ENCODE measurements around the gene TM9SF3.
"Not testable (repeated sequence)": the region's sequence is repeated elsewhere in the genome, so short reads cannot be mapped to it uniquely, and the experiment has no call there.

Gene TM9SF3

DNA sequence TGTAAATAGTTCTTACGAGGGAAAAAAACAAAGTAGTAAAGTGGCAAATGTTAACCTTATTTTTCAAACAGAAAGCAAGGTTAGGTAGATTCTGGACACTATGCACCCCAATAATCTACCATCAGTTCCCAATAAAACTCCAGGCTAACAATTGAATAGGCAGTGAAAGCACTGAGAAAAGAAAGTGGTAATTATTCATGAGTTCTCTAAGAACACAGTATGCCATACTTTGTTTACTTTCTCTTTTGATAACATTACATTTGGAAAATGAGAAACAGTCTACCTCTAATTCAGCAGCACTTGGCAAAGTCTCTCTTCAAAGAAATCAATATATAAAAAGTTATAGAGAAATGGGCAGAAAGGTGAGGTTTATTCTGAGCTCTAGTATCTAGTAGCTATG is 18.4 kb downstream of the TM9SF3 start:
- Histone ChIP-seq H3K36me3 (peaks cover 70 to 98% (median 90%) of the 10 kb centered on the region in 11 experiments), H3K4me3 (no peak overlapping the region), H3K9ac (no peak overlapping the region)

DNA sequence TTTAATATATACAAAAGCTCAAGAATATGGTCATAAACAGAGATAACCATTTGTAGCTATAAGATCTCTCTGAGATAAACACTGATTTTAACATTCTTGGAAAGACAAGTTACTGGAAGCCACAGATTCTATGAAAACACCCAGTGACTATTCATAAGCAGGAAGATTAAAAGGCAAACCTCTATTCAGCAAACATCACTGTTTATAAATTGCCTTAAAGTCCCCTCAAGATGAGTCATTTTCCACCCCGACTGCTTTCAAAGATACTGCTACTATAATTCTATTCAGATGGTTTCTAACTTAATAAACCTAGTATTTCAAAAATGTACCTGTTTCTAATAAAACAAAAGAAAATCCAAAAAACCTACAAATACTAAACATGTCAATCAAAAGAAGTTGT is 21.0 kb downstream of the TM9SF3 start:
- H4K20me1 ChIP-seq: peaks cover 62 to 100% (median 99%) of the 10 kb centered on the region in 11 experiments
- no peak overlapping the region for H3K4me2 ChIP-seq
- H3K36me3 ChIP-seq: peaks cover 75 to 98% (median 90%) of the 10 kb centered on the region in 11 experiments
- no peak overlapping the region for H3K4me3 ChIP-seq
- H3K27ac ChIP-seq: no peak overlapping the region
- H3K27me3 ChIP-seq: no peaks in the 10 kb centered on the region
- no peak overlapping the region for H3K9ac ChIP-seq
- 0 out of 20 replicates have a peak, but pooled peaks cover 0 to 7% (median 0%) of the 10 kb centered on the region in 10 experiments for H3K4me1 ChIP-seq
- no peaks in the 10 kb centered on the region for H3K9me3 ChIP-seq (replicated peaks in 1 of 11)
- TF ChIP-seq Cebpa-rat (IDR thresholded peaks at IDR 0.05): no peak

More for the DNA sequence above, 18.4 kb downstream of the TM9SF3 start:
- Histone ChIP-seq H3K4me2 (no peak overlapping the region), H3K9me3 (replicated peaks in 1 of 11) (no peaks in the 10 kb centered on the region), H3K27ac (no peak overlapping the region), H4K20me1 (peaks cover 72 to 100% (median 99%) of the 10 kb centered on the region in 11 experiments), H3K4me1 (0 out of 20 replicates have a peak, but pooled peaks cover 0 to 7% (median 0%) of the 10 kb centered on the region in 10 experiments), H3K27me3 (no peaks in the 10 kb centered on the region)
- TF ChIP-seq Cebpa-rat (IDR thresholded peaks at IDR 0.05): no peak

DNA sequence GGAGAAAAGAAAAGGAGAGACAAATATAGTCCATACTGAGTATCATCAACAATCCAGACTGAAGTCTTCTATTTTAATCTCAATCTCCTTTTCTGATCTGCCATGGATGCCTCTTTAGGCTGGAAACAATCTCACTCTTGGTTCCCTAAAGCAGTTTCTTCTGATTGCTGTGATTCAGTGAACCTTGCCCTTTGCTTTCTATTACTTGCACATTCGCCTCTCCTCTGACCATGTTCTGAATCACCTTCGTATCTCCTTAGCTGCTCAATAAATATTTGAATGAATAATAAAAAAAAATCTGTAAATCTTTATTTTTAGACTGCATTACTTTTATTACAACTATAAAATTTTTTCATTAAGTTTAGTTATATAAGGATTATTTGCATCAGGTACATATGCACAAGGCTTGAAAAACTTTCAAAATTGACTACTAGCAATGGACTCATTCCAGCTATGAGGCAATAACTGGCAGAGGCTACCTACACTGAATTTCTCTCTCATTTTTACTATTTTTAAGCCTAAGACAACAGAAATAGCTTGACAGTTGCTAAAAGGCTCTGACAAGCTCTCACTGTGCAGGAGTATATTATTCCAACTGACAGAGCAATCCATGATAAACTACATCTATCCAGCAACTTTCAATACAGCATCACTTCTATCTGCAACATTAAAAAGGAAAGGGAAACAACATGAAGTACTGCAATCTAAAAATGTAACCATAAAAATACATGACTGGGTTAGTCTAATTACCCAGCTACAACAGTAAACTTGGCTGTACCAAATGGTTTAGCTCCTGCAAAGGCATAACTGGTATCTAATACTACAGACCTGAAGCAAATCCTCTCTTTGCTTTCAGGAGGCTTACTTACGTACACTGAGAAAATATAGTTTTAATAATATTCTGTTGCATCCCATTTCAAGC is 25.6 kb downstream of the TM9SF3 start:
- Histone ChIP-seq H3K4me2 (no peak overlapping the region), H3K36me3 (peaks cover 81 to 98% (median 88%) of the 10 kb centered on the region in 11 experiments), H3K4me1 (no peaks in the 10 kb centered on the region), H3K9ac (no peak overlapping the region), H3K4me3 (no peak overlapping the region), H4K20me1 (peaks cover 45 to 99% (median 82%) of the 10 kb centered on the region in 11 experiments), H3K9me3 (replicated peaks in 1 of 11) (no peaks in the 10 kb centered on the region), H3K27ac (no peak overlapping the region), H3K27me3 (no peaks in the 10 kb centered on the region)
- TF ChIP-seq Cebpa-rat (IDR thresholded peaks at IDR 0.05): no peak

DNA sequence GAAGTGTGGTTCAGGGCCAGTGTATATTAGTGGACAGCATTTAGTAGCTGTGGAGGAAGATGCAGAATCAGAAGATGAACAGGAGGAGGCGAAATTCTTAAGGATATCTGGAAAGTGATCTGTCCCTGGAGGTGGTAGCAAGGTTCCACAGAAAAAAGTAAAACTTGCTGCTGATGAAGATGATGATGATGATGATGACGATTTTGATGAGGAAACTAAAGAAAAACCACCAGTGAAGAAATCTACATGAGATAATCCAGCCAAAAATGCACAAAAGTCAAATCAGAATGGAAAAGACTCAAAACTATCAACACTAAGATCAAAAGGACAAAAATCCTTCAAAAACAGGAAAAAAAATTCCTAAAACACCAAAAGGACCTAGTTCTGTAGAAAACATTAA is 26.3 kb downstream of the TM9SF3 start:
- Histone ChIP-seq H3K9me3 (replicated peaks in 1 of 11) (no peaks in the 10 kb centered on the region), H3K27me3 (no peaks in the 10 kb centered on the region), H3K9ac (no peak overlapping the region), H3K4me3 (no peak overlapping the region), H3K4me2 (no peak overlapping the region), H3K36me3 (peaks cover 83 to 96% (median 89%) of the 10 kb centered on the region in 11 experiments), H3K4me1 (no peaks in the 10 kb centered on the region), H3K27ac (no peak overlapping the region), H4K20me1 (peaks cover 41 to 99% (median 78%) of the 10 kb centered on the region in 11 experiments; a peak in 20 of 22 replicates)
- no peak for TF ChIP-seq Cebpa-rat (IDR thresholded peaks at IDR 0.05)

DNA sequence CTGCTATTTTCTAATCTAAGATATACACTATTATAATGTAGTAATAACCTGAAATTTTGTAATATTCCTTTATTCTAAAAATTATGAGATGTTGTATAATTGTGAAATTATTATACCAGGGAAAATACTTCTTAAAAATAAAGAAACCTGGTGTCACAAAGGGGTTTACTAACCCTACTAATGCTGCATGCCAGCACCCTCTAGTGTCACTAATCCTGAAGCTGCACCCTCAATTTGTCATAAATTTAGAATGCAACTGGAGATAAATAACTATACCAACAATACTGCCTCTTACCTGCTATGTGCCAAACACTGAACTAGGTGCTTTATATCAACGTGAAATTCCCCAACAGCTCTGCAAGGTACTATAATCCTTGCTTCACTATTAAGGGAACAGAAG is 30.8 kb downstream of the TM9SF3 start:
- no peak overlapping the region for H3K4me2 ChIP-seq
- H3K9me3 ChIP-seq (replicated peaks in 1 of 11): no peaks in the 10 kb centered on the region
- H3K4me3 ChIP-seq: no peak overlapping the region
- H3K36me3 ChIP-seq: peaks cover 84 to 96% (median 91%) of the 10 kb centered on the region in 11 experiments
- no peaks in the 10 kb centered on the region for H3K27me3 ChIP-seq
- peaks cover 32 to 99% (median 60%) of the 10 kb centered on the region in 11 experiments; a peak in 21 of 22 replicates for H4K20me1 ChIP-seq
- no peak for TF ChIP-seq Cebpa-rat (IDR thresholded peaks at IDR 0.05)
- no peak overlapping the region for H3K27ac ChIP-seq
- no peak overlapping the region for H3K9ac ChIP-seq
- H3K4me1 ChIP-seq: no peaks in the 10 kb centered on the region

DNA sequence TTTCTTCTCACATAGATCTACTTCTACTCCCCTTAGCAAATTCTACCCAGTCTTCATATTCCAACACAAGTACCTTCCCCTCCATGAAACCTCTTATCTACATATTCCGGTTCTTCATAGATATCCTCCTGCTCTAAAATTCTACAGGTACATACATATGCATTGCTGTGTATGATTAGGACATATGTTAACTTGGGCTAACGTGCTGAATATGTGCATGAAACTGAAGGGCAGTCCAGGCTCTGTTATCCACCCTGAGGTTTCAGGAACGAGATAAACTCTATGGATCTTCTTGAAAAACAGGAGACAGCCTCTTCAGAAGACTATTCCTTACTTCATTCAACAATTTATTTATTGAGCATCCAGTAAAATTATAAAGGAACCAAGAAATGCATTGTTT is 31.5 kb downstream of the TM9SF3 start:
- no peaks in the 10 kb centered on the region for H3K9me3 ChIP-seq (replicated peaks in 1 of 11)
- no peaks in the 10 kb centered on the region for H3K4me1 ChIP-seq
- peaks cover 84 to 96% (median 91%) of the 10 kb centered on the region in 11 experiments for H3K36me3 ChIP-seq
- no peak overlapping the region for H3K9ac ChIP-seq
- no peaks in the 10 kb centered on the region for H3K27me3 ChIP-seq
- peaks cover 28 to 99% (median 58%) of the 10 kb centered on the region in 11 experiments; a peak in 21 of 22 replicates for H4K20me1 ChIP-seq
- no peak overlapping the region for H3K4me2 ChIP-seq
- no peak for TF ChIP-seq Cebpa-rat (IDR thresholded peaks at IDR 0.05)
- no peak overlapping the region for H3K27ac ChIP-seq
- no peak overlapping the region for H3K4me3 ChIP-seq

DNA sequence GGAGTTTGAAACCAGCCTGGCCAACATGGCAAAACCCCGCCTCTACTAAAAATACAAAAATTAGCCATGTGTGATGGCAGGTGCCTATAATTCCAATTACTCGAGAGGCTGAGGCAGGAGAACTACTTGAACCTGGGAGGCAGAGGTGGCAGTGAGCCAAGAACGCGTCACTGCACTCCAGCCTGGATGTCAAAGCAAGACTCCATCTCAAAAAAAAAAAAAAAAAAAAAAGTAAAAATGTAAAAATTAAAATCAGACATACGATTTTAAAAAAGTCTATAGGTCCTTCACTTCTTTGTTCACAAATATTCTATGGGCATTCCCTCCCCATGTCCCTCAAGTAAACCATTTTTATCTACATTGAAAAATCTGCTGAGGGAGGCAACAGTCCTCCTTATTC is 38.2 kb downstream of the TM9SF3 start:
- TF ChIP-seq Cebpa-rat (IDR thresholded peaks at IDR 0.05): no peak

DNA sequence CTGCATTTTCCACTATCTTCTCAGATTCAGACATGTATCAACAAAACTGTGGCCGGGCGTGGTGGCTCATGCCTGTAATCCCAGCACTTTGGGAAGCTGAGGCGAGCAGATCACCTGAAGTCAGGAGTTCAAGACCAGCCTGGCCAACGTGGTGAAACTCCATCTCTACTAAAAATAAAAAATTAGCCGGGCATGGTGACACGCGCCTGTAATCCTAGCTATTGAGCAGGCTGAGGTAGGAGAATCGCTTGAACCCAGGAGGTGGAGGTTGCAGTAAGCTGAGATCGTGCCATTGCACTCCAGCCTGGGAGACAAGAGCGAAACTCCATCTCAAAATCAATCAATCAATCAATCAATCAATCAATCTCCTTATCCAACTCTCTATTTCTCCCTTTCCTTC is 41.3 kb downstream of the TM9SF3 start:
- peaks cover 0 to 13% (median 10%) of the 10 kb centered on the region in 11 experiments; a peak in 13 of 22 replicates for H3K9me3 ChIP-seq (replicated peaks in 1 of 11)
- H3K4me1 ChIP-seq, H3K4me2 ChIP-seq, H3K4me3 ChIP-seq, H3K27ac ChIP-seq, H3K27me3 ChIP-seq, H3K9ac ChIP-seq: not testable (repeated sequence)
- H3K36me3 ChIP-seq: peaks cover 94 to 100% (median 98%) of the 10 kb centered on the region in 11 experiments
- H4K20me1 ChIP-seq: peaks cover 9 to 77% (median 50%) of the 10 kb centered on the region in 11 experiments; a peak in 18 of 22 replicates

More for the DNA sequence above, 38.2 kb downstream of the TM9SF3 start:
- Histone ChIP-seq H3K4me3 (no peak overlapping the region), H3K4me1 (no peaks in the 10 kb centered on the region), H3K9ac (no peak overlapping the region), H4K20me1 (peaks cover 18 to 93% (median 60%) of the 10 kb centered on the region in 11 experiments; a peak in 19 of 22 replicates), H3K36me3 (peaks cover 95 to 100% (median 99%) of the 10 kb centered on the region in 11 experiments), H3K4me2 (no peak overlapping the region), H3K27ac (no peak overlapping the region), H3K9me3 (replicated peaks in 1 of 11) (no peaks in the 10 kb centered on the region), H3K27me3 (no peaks in the 10 kb centered on the region)

DNA sequence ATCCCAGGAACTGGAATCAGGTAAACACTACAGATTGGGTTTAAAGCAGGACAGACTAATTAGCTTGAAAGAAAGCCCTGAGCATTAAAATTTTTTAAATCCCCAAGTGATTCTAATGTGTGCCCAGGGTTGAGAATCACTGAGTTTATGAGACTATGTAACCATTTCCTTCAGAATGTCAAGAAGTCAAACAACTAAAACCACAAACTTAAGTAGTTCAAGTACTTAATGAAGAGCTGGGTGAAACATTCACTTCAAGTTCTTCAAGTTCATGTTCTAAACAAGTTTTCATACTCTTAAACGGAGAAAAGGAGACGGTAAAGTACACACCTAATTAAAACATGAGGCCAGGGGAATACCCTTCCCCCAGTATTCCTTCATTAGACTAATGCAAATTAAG is 44.9 kb downstream of the TM9SF3 start:
- Histone ChIP-seq H3K4me2 (no peak overlapping the region), H4K20me1 (peaks cover 7 to 70% (median 38%) of the 10 kb centered on the region in 11 experiments; a peak in 20 of 22 replicates), H3K27ac (no peak overlapping the region), H3K9ac (no peak overlapping the region), H3K4me1 (peaks cover 0 to 4% (median 0%) of the 10 kb centered on the region in 10 experiments; a peak in 3 of 20 replicates), H3K27me3 (no peaks in the 10 kb centered on the region), H3K4me3 (no peak overlapping the region), H3K9me3 (replicated peaks in 1 of 11) (peaks cover 0 to 31% (median 26%) of the 10 kb centered on the region in 11 experiments; a peak in 16 of 22 replicates), H3K36me3 (peaks cover 80 to 100% (median 92%) of the 10 kb centered on the region in 11 experiments)
- TF ChIP-seq Cebpa-rat (IDR thresholded peaks at IDR 0.05): no peak
